Dermis microvascular lymphatic vessel endothelial cell (primary cell): ENCODE data around the gene ARHGEF28. TPM values are rescaled to one million over a fixed set of nuclear protein-coding genes. Genes with fewer than 3 reads are reported as not detected.

ENCODE experiments used
- DNase-seq, 2 donors: peaks; one replicate each; pipeline versions ENCODE4 v3.0.0 to v3.0.0-alpha.2; 2010; ENCODE audit warnings: low read depth in 2 of 2
- total RNA-seq: library from RNA; depleted of rRNA; stranded (reverse); fragments of >200 nt; gene quantifications from 2 replicates; pipeline ENCODE4 v1.2.1, GENCODE V29; 2014

The ARHGEF28 gene
- total RNA-seq, 1 donor from 2014 or later, result 50.7 TPM

GRCh38 chr5:73987915-73988314 is 361.9 kb downstream of the ARHGEF28 start:
- DNase-seq, result no peak

GRCh38 chr5:73989956-73990355 is 364.0 kb downstream of the ARHGEF28 start:
- DNase-seq, result no peak

Other genes with a start within 250 kb of the ARHGEF28 start
- under 0.01 and 0.13 TPM in 2 replicates for gene FOXD1, start 177.4 kb upstream of the ARHGEF28 start, total RNA-seq
- gene BTF3, start 127.8 kb upstream of the ARHGEF28 start, total RNA-seq, result 206 and 228 TPM in 2 replicates
- gene ANKRA2, start 60.6 kb upstream of the ARHGEF28 start, total RNA-seq, result 13.4 and 13.5 TPM in 2 replicates
- gene UTP15, start 60.5 kb upstream of the ARHGEF28 start, total RNA-seq, result 12.6 and 15.9 TPM in 2 replicates